ENCODE data around the gene H6PD.

DNA sequence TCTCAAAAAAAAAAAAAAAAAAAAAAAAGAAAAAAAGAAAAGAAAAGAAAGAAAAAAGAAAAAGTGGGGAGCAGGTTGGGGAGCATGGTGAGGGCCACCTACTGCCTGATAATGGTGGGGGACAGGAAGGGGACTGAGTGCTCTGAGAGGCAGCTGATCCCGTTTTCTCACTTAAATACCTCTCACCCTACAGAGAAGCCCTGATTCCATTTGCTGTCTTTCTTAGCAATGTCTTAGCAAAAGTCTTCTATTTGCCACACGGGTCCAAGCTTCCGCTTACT is 692 bp upstream of the H6PD start:
- no peak for TF ChIP-seq GATA3 (IDR thresholded peaks at IDR 0.05; ENCODE audit: low read depth, low read length)
- TF ChIP-seq GATA2 (IDR thresholded peaks at IDR 0.05; ENCODE audit: low read depth, low read length), result no peak
